Stimulated activated CD4-positive, alpha-beta T cell treated with anti-CD3 and anti-CD28 coated beads, TNF-alpha, amount 100 ng/mL, for 4 hours (primary cell): Measurements from ENCODE around the gene UBR2.
"Not testable (repeated sequence)": the region's sequence is repeated elsewhere in the genome, so short reads cannot be mapped to it uniquely, and the experiment has no call there.

Source experiments
- DNase-seq, 3 experiments: peaks; one replicate each; pipeline ENCODE4 v3.0.0-alpha.2; 2020; ENCODE audit warnings: low read depth in 3 of 3

UBR2 gene

GRCh38 chr6:42692137-42692911 lies 128.5 kb downstream of the UBR2 start:
- DNase-seq: no peak

GRCh38 chr6:42693725-42694323 lies 130.0 kb downstream of the UBR2 start:
- DNase-seq: no peak

- DNase-seq: no peak
These were observed 130.8 kb downstream of the UBR2 start for GRCh38 chr6:42694586-42694985.

- DNase-seq: no peak
These were observed 132.9 kb downstream of the UBR2 start for GRCh38 chr6:42696526-42697267.

GRCh38 chr6:42697268-42697655 lies 133.4 kb downstream of the UBR2 start:
- no peak for DNase-seq

- no peak for DNase-seq
These were observed 134.4 kb downstream of the UBR2 start for GRCh38 chr6:42698217-42698616.

GRCh38 chr6:42702200-42702599 lies 138.4 kb downstream of the UBR2 start:
- no peak for DNase-seq

GRCh38 chr6:42702786-42703185 lies 139.0 kb downstream of the UBR2 start:
- not testable (repeated sequence) for DNase-seq

GRCh38 chr6:42704251-42704936 lies 140.6 kb downstream of the UBR2 start:
- no peak for DNase-seq

GRCh38 chr6:42704937-42705374 lies 141.1 kb downstream of the UBR2 start:
- DNase-seq: no peak

GRCh38 chr6:42707595-42707994 lies 143.8 kb downstream of the UBR2 start:
- DNase-seq: no peak

GRCh38 chr6:42708096-42708495 lies 144.3 kb downstream of the UBR2 start:
- no peak for DNase-seq

GRCh38 chr6:42709871-42710270 lies 146.0 kb downstream of the UBR2 start:
- DNase-seq: no peak

GRCh38 chr6:42710316-42710715 lies 146.5 kb downstream of the UBR2 start:
- no peak for DNase-seq

- no peak for DNase-seq
These were observed 148.1 kb downstream of the UBR2 start for GRCh38 chr6:42711930-42712329.

- no peak for DNase-seq
These were observed 150.4 kb downstream of the UBR2 start for GRCh38 chr6:42714098-42714761.

GRCh38 chr6:42715871-42716270 lies 152.0 kb downstream of the UBR2 start:
- DNase-seq: no peak

GRCh38 chr6:42720739-42721138 lies 156.9 kb downstream of the UBR2 start:
- DNase-seq: no peak

- no peak for DNase-seq
These were observed 158.7 kb downstream of the UBR2 start, which contains the start of gene PRPH2 for GRCh38 chr6:42722497-42722896. Gene PRPH2, minus strand, starts transcription at chr6:42722597. Its CDS starts 263 bp downstream, at chr6:42722334.

GRCh38 chr6:42724825-42725224 lies 161.0 kb downstream of the UBR2 start:
- no peak for DNase-seq

- no peak for DNase-seq
These were observed 162.2 kb downstream of the UBR2 start for GRCh38 chr6:42726026-42726425.
